Lung (tissue), 12 donors: Measurements from ENCODE around the gene CDH11. TPM values are rescaled to one million over a fixed set of nuclear protein-coding genes. Genes with fewer than 3 reads are reported as not detected.
A peak's percentile ranks its signal among the peaks of the same experiment; 100 is the strongest.

ENCODE experiments used
- ATAC-seq: fragments of 200-7000 bp; cut with Tn5 transposase; one replicate; pipeline ENCODE4 v1.9.1; 2020; ENCODE audit warnings: moderate number of reproducible peaks; ENCODE audit not compliant: insufficient read depth, low FRiP score
- DNase-seq, 3 donors: peaks; one replicate each; pipeline ENCODE4 v3.0.0-alpha.2; 2013 to 2017
- H3K27ac ChIP-seq, 2 donors: one replicate each; pipeline ENCODE4 v1.5.1; 2013; ENCODE audit warnings: mild to moderate bottlenecking in 2 of 2, moderate library complexity in 2 of 2, control low read depth in 1 of 2, inconsistent platforms in 1 of 2, low read depth in 1 of 2, low read length in 1 of 2
- H3K27me3 ChIP-seq, 3 donors: one replicate each; pipeline ENCODE4 v1.5.1; 2013; ENCODE audit warnings: low read length in 2 of 3; ENCODE audit not compliant: control insufficient read depth in 3 of 3, insufficient read depth in 3 of 3
- H3K36me3 ChIP-seq, 4 donors: one replicate each; pipeline ENCODE4 v1.5.1; 2013; ENCODE audit warnings: low read length in 4 of 4, mild to moderate bottlenecking in 1 of 4, moderate library complexity in 1 of 4; ENCODE audit not compliant: control insufficient read depth in 4 of 4, insufficient read depth in 4 of 4
- H3K4me1 ChIP-seq, 5 donors: one replicate each; pipeline ENCODE4 v1.5.1; 2013; ENCODE audit warnings: low read length in 5 of 5, mild to moderate bottlenecking in 2 of 5, moderate library complexity in 1 of 5; ENCODE audit not compliant: control insufficient read depth in 5 of 5, insufficient read depth in 5 of 5
- H3K4me3 ChIP-seq: one replicate; pipeline ENCODE4 v1.5.1; 2013; ENCODE audit warnings: mild to moderate bottlenecking, control low read depth, moderate library complexity
- H3K9ac ChIP-seq, 2 donors: one replicate each; pipeline ENCODE4 v1.5.1; 2013; ENCODE audit warnings: low read length in 2 of 2, control low read depth in 1 of 2; ENCODE audit not compliant: insufficient read depth in 1 of 2
- H3K9me3 ChIP-seq, 4 donors: one replicate each; pipeline ENCODE4 v1.5.1; 2013; ENCODE audit warnings: low read length in 3 of 4, mild to moderate bottlenecking in 1 of 4, moderate library complexity in 1 of 4; ENCODE audit not compliant: control insufficient read depth in 4 of 4, insufficient read depth in 3 of 4
- CTCF ChIP-seq: IDR thresholded peaks from 2 replicates; pipeline ENCODE4 v1.5.1; 2012; ENCODE audit warnings: mild to moderate bottlenecking; ENCODE audit errors: control extremely low read depth, extremely low read depth
- WGBS, 2 donors: extraction: QIAGEN DNeasy Blood & Tissue Kit; methylation state at CpG; one replicate each; pipeline ENCODE4 v1.1.7; 2013; 5-methylcytosine and 5-hydroxymethylcytosine counted together
- polyA plus RNA-seq, 2 donors: library from polyadenylated mRNA; stranded (reverse); fragments of 200-250 nt; gene quantifications; one replicate each; pipeline ENCODE4 v1.2.1, GENCODE V29; 2013
- total RNA-seq, 2 donors: library from RNA; depleted of rRNA in 1 of 2; stranded (reverse); fragments of >200 nt in 1 of 2; gene quantifications; one replicate each; pipeline ENCODE4 v1.2.1, GENCODE V29; 2014 to 2021
- donor health status: control.
- donor health status: control.
- donor health status: Bipolar disorder and iron deficiency.
- donor health status: healthy.
- donor health status: DM: yes; HTN: yes; CAD: no.

CDH11 gene
- total and polyA plus RNA-seq, 4 donors, result 7.1 to 236 (median 94.7) TPM

GRCh38 chr16:65120461-65120830 lies 1.4 kb downstream of the CDH11 start:
- TF ChIP-seq CTCF, result no peak
- DNase-seq (no peak), ATAC-seq (no peak)
- Histone ChIP-seq H3K36me3 (peaks cover 0 to 31% (median 11%) of the 10 kb centered on the region in 4 donors), H3K4me3 (peak overlapping the region; percentile 56), H3K9ac (peak overlapping the region; percentile 56 to 97), H3K27me3 (peaks cover 5 to 33% (median 10%) of the 10 kb centered on the region in 3 donors), H3K4me1 (peaks cover 0 to 42% (median 3%) of the 10 kb centered on the region in 5 donors), H3K27ac (peak overlapping the region; percentile 42 to 81), H3K9me3 (peaks cover 0 to 1% (median 0%) of the 10 kb centered on the region in 4 donors)
- 6 to 20% methylated on average over 18 of the region's 18 CpGs for WGBS, 2 donors

- peaks cover 0 to 1% (median 0%) of the 10 kb centered on the region in 4 donors for H3K9me3 ChIP-seq
- H3K9ac ChIP-seq, result peak overlapping the region; percentile 56 to 97
- peak overlapping the region; percentile 33 to 42 for H3K27ac ChIP-seq
- peak; percentile 51 to 85 (median 82) for DNase-seq
- H3K4me1 ChIP-seq, result peaks cover 0 to 38% (median 3%) of the 10 kb centered on the region in 5 donors
- H3K36me3 ChIP-seq, result peaks cover 0 to 32% (median 12%) of the 10 kb centered on the region in 4 donors
- peaks cover 5 to 33% (median 10%) of the 10 kb centered on the region in 3 donors for H3K27me3 ChIP-seq
- 19 to 33% methylated on average over 11 of the region's 11 CpGs for WGBS, 2 donors
- TF ChIP-seq CTCF, result no peak
- no peak overlapping the region for H3K4me3 ChIP-seq
- ATAC-seq, result no peak
Measured at GRCh38 chr16:65119901-65120401, 1.9 kb downstream of the CDH11 start.

- Histone ChIP-seq H3K27ac (no peak overlapping the region), H3K9ac (peak overlapping the region in 1 of 2 donors; percentile 97), H3K9me3 (peaks cover 0 to 1% (median 0%) of the 10 kb centered on the region in 4 donors), H3K4me3 (no peak overlapping the region), H3K27me3 (peaks cover 5 to 33% (median 9%) of the 10 kb centered on the region in 3 donors), H3K4me1 (peaks cover 0 to 39% (median 3%) of the 10 kb centered on the region in 5 donors), H3K36me3 (peaks cover 0 to 37% (median 14%) of the 10 kb centered on the region in 4 donors)
- WGBS, 2 donors, result 58 to 64% methylated on average over 2 of the region's 2 CpGs
- ATAC-seq (no peak), DNase-seq (peak in 1 of 3 donors; percentile 29)
- no peak for TF ChIP-seq CTCF
Measured at GRCh38 chr16:65119435-65119834, 2.4 kb downstream of the CDH11 start.

- ATAC-seq (no peak), DNase-seq (peak in 2 of 3 donors; percentile 58 to 68)
- peaks cover 0 to 40% (median 17%) of the 10 kb centered on the region in 4 donors for H3K36me3 ChIP-seq
- peak overlapping the region in 1 of 2 donors; percentile 71 for H3K9ac ChIP-seq
- H3K4me3 ChIP-seq, result no peak overlapping the region
- WGBS, 2 donors, result 39 to 51% methylated on average over 5 of the region's 5 CpGs
- peaks cover 5 to 29% (median 5%) of the 10 kb centered on the region in 3 donors for H3K27me3 ChIP-seq
- TF ChIP-seq CTCF, result no peak
- H3K9me3 ChIP-seq, result peaks cover 0 to 1% (median 0%) of the 10 kb centered on the region in 4 donors
- H3K4me1 ChIP-seq, result peaks cover 0 to 43% (median 3%) of the 10 kb centered on the region in 5 donors
- H3K27ac ChIP-seq, result no peak overlapping the region
Measured at GRCh38 chr16:65118871-65119270, 3.0 kb downstream of the CDH11 start.
